Brain microvascular endothelial cell (primary cell): ENCODE results near the gene TMCC1.
"Not testable (repeated sequence)": the region's sequence is repeated elsewhere in the genome, so short reads cannot be mapped to it uniquely, and the experiment has no call there.

Experiments
- DNase-seq: peaks from one replicate; pipeline ENCODE4 v3.0.0-alpha.2; 2020
- H3K27ac ChIP-seq: fragments of 250-450 bp; sonication (Bioruptor Pico); 2 replicates; pipeline ENCODE4 v1.5.1; 2020; ENCODE audit warnings: mild to moderate bottlenecking, moderate library complexity
- H3K27me3 ChIP-seq: fragments of 250-450 bp; sonication (Bioruptor Pico); replicated peaks from 2 replicates; pipeline ENCODE4 v1.5.1; 2020; ENCODE audit warnings: mild to moderate bottlenecking
- H3K36me3 ChIP-seq: fragments of 250-450 bp; sonication (Bioruptor Pico); replicated peaks from 2 replicates; pipeline ENCODE4 v1.5.1; 2020; ENCODE audit warnings: mild to moderate bottlenecking
- H3K4me3 ChIP-seq: 2 replicates; pipeline ENCODE4 v1.5.1; 2011; ENCODE audit warnings: low read depth, mild to moderate bottlenecking, control low read depth, low read length, moderate library complexity
- CTCF ChIP-seq: IDR thresholded peaks from 2 replicates; pipeline ENCODE4 v1.5.1; 2011; ENCODE audit warnings: low read depth, mild to moderate bottlenecking, moderate library complexity, low read length, control low read depth, inconsistent platforms; ENCODE audit errors: missing control alignments
- in situ Hi-C: cut with HindIII; loops from 2 replicates; pipeline ENCODE4 v1.10.0; 2017; ENCODE audit warnings: low sequenced_read_pairs, low pct_ligation_motif_present

Gene TMCC1

DNA sequence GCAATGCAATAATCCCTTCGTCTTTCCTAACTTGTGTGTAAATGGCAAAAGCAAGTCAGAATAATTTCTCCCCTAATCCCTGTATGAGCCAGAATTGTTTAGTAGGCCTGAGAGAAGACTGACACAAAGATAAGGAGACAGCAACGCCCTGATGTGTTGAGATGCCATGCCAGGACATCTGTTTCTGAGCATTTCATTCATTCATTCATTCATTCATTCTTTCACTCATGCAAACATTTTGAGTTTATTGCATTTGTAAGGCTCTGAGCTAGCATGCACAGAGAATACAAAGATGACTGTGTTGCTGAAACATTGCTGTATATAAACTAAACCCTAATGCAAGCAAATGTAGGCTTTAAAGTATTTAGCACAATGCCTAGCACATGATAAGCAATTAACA is 127.4 kb downstream of the TMCC1 start:
- no peak for DNase-seq
- no peak overlapping the region for H3K4me3 ChIP-seq

DNA sequence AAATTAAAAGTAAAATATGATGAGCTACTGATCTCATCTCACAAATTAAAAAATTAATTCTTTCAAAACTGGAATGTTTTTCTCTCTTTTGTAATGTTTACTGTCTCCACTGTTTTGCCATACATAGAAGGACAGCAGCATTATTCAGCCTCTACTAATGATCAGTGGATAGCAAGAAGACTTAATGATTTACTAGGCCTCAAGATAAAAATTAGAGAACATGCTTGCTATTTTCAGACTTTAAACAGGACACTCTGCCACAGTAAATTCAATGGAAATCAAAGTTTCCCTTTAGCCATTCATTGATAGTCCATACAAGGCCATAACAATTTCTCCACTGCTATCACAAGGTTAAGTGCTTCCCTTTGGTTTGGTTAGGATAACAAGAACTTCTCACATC is 129.4 kb downstream of the TMCC1 start:
- H3K27me3 ChIP-seq, result no peaks in the 10 kb centered on the region
- TF ChIP-seq CTCF, result no peak
- DNase-seq, result no peak
- H3K36me3 ChIP-seq, result no peaks in the 10 kb centered on the region
- H3K4me3 ChIP-seq, result no peak overlapping the region
- H3K27ac ChIP-seq, result no peak overlapping the region
- in situ Hi-C loops, result no loop called here

More for the DNA sequence above, 127.4 kb downstream of the TMCC1 start:
- Histone ChIP-seq H3K27ac (no peak overlapping the region), H3K36me3 (no peaks in the 10 kb centered on the region), H3K27me3 (no peaks in the 10 kb centered on the region)
- no peak for TF ChIP-seq CTCF
- in situ Hi-C loops, result no loop called here

DNA sequence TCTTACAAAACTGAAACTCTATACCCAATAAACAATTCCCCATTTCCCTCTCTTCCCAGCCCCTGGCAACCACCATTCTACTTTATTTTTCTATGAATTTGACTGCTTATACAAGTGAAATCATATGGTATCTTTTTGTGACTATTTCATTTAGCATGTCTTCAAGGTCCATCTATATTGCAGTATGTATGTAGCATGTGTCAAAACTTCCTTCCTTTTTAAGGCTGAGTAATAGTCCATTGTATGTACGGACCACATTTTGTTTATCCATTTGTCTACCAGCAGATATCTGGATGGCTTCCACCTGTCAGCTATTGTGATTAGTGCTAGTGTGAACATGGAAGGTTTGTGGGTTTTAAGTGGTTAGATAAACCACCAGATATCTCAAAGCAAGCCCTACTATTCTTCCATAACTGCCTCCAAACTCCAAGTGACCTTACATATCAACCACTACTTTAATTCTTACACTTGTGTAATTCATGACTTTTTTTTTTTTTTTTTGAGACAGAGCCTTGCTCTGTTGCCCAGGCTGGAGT is 134.7 kb downstream of the TMCC1 start:
- no peak overlapping the region for H3K4me3 ChIP-seq
- TF ChIP-seq CTCF, result no peak
- DNase-seq, result no peak
- in situ Hi-C loops, result no loop called here
- H3K27ac ChIP-seq, result no peak overlapping the region
- H3K36me3 ChIP-seq, result no peaks in the 10 kb centered on the region
- no peaks in the 10 kb centered on the region for H3K27me3 ChIP-seq

GRCh38 chr3:129758306-129758705 is 135.2 kb downstream of the TMCC1 start:
- in situ Hi-C loops, result no loop called here
- Histone ChIP-seq H3K27ac (no peak overlapping the region), H3K4me3 (no peak overlapping the region), H3K36me3 (no peaks in the 10 kb centered on the region), H3K27me3 (no peaks in the 10 kb centered on the region)
- no peak for TF ChIP-seq CTCF
- DNase-seq, result no peak

DNA sequence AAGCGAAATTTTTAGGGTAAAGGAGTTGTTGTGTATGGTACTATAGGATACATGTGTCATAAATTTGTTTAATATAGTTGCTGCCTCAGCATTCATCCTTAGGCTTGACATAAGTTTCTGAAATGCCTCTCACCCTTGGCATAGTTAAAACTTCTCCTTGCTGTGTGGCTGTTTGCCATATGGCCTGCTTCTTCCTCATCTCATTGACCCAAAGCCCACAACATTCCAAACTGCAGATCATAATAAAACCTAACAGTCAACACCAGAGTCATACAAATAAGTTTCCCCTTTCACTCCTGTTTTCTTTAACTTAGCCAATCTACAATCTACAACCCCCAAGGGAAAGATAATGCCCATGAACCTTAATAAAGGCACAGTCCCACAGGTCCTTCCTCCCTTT is 136.6 kb downstream of the TMCC1 start:
- no peak overlapping the region for H3K27ac ChIP-seq
- no peak overlapping the region for H3K4me3 ChIP-seq
- no peaks in the 10 kb centered on the region for H3K36me3 ChIP-seq
- in situ Hi-C loops, result no loop called here
- no peak for TF ChIP-seq CTCF
- DNase-seq, result peak; percentile 0
- H3K27me3 ChIP-seq, result no peaks in the 10 kb centered on the region

- H3K36me3 ChIP-seq, H3K27ac ChIP-seq, DNase-seq, H3K4me3 ChIP-seq, in situ Hi-C loops, H3K27me3 ChIP-seq: not testable (repeated sequence)
Observed at GRCh38 chr3:129751105-129751504, 142.4 kb downstream of the TMCC1 start.
